Caco-2 (cell line): Measurements from ENCODE around the gene REEP3. TPM values are rescaled to one million over a fixed set of nuclear protein-coding genes. Genes with fewer than 3 reads are reported as not detected.

ENCODE experiments used
- BruUV-seq: library from RNA; stranded (reverse); fragments of 400-500 nt; replicated peaks from 2 replicates; lab custom pipeline; 2021; lab: Mats Ljungman, UMichigan
- CTCF ChIA-PET: fragments of 300-600 bp; sonication (Branson Sonifier 250); formaldehyde crosslinking; loops from one replicate; lab custom pipeline; 2022; ENCODE audit warnings: antibody characterized with exemption; lab: Charles Lee
- POLR2A ChIA-PET: fragments of 300-600 bp; sonication (Branson Sonifier 250); formaldehyde crosslinking; loops from one replicate; lab custom pipeline; 2022; ENCODE audit warnings: antibody characterized with exemption; lab: Charles Lee
- DNase-seq, 2 experiments: peaks; one replicate each; pipeline versions ENCODE4 v3.0.0 to v3.0.0-alpha.2; 2020 to 2022
- H3K27me3 ChIP-seq: replicated peaks from 2 replicates; pipeline ENCODE4 v1.6.0; 2011; ENCODE audit warnings: low read length; ENCODE audit not compliant: control insufficient read depth, insufficient read depth
- H3K36me3 ChIP-seq: 2 replicates; pipeline ENCODE4 v1.5.1; 2011; ENCODE audit warnings: low read length; ENCODE audit not compliant: control insufficient read depth, insufficient read depth
- H3K4me1 ChIP-seq: fragments of 250-450 bp; sonication (Bioruptor Pico); 2 replicates; pipeline ENCODE4 v1.5.1; 2020; ENCODE audit warnings: mild to moderate bottlenecking
- H3K4me3 ChIP-seq: 2 replicates; pipeline ENCODE4 v1.5.1; 2011; ENCODE audit warnings: low read depth, mild to moderate bottlenecking, control low read depth, low read length
- H3K9me3 ChIP-seq: fragments of 250-450 bp; sonication (Bioruptor Pico); 2 replicates; pipeline ENCODE4 v1.5.1; 2020; ENCODE audit warnings: mild to moderate bottlenecking, moderate library complexity
- H3K27ac Mint-ChIP-seq: one replicate; pipeline ENCODE4 v1.8.0; 2022; ENCODE audit warnings: mixed read lengths; ENCODE audit not compliant: unreplicated experiment
- H3K27me3 Mint-ChIP-seq: one replicate; pipeline ENCODE4 v1.8.0; 2022; ENCODE audit warnings: mixed read lengths; ENCODE audit not compliant: insufficient read depth, unreplicated experiment
- H3K36me3 Mint-ChIP-seq: one replicate; pipeline ENCODE4 v1.8.0; 2022; ENCODE audit warnings: mild to moderate bottlenecking, mixed read lengths; ENCODE audit not compliant: insufficient read depth, unreplicated experiment
- H3K4me1 Mint-ChIP-seq: one replicate; pipeline ENCODE4 v1.8.0; 2022; ENCODE audit warnings: low read depth, mixed read lengths; ENCODE audit not compliant: unreplicated experiment
- H3K4me3 Mint-ChIP-seq: one replicate; pipeline ENCODE4 v1.8.0; 2022; ENCODE audit warnings: mild to moderate bottlenecking, moderate library complexity, mixed read lengths; ENCODE audit not compliant: unreplicated experiment
- H3K9me3 Mint-ChIP-seq: one replicate; pipeline ENCODE4 v1.8.0; 2022; ENCODE audit warnings: mixed read lengths; ENCODE audit not compliant: unreplicated experiment
- intact Hi-C: fragments of 100-400 bp; cut with micrococcal nuclease; formaldehyde crosslinking; loops from one replicate; pipeline ENCODE4 v1.10.0; 2022; ENCODE audit not compliant: unreplicated experiment
- total RNA-seq: library from RNA; stranded (reverse); gene quantifications from 2 replicates; pipeline ENCODE4 v1.2.3, GENCODE V29; 2022
- TF ChIP-seq, protein P1 (sequence below), 2 experiments: fragments of 200-600 bp in 1 of 2; IDR thresholded peaks; 1 replicate in 1 of 2; 2 replicates in 1 of 2; pipeline versions ENCODE4 v1.5.1 to v1.8.0; 2011 to 2022; ENCODE audit warnings: antibody characterized with exemption in 1 of 2, control low read depth in 1 of 2, inconsistent platforms in 1 of 2, low read depth in 1 of 2, low read length in 1 of 2, mild to moderate bottlenecking in 1 of 2, moderate library complexity in 1 of 2; ENCODE audit not compliant: insufficient read depth in 1 of 2, severe bottlenecking in 1 of 2, unreplicated experiment in 1 of 2

The REEP3 gene
- total RNA-seq, 1 experiment from 2014 or later: 66.4 TPM

DNA sequence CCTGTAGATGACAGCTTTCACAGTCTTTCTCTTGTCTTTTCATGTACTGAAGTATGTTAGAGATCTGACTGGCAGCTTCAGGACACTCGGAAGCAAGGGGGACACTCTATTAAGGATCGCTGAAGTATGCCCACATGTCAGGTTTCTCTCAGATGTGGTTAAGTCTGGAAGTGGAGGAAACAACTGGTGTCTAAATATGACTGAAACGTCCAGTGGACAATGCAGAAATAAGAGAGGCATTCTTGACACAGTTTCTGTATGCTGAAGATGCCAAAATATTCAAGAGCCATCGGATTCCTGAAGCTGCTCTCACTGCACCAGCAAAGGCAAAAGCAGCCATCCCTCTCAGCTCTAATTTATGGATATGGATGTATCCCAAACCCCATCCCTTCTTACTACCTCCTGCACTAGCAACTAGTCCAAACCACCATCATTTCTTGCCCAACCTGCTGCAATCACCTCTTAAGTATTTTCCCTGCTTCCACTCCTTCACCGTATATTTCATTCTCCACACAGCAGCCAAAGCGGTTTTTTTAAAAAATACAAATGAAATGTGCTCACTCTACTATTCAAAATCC, 113.4 kb downstream of the REEP3 start:
- H3K36me3 Mint-ChIP-seq: peaks cover 12% of the 10 kb centered on the region
- H3K27ac Mint-ChIP-seq: peak overlapping the region; percentile 21
- H3K4me1 ChIP-seq: peaks cover 45% of the 10 kb centered on the region
- peaks cover 38% of the 10 kb centered on the region for H3K4me1 Mint-ChIP-seq
- H3K4me3 ChIP-seq: no peak overlapping the region
- H3K27me3 Mint-ChIP-seq: no peaks in the 10 kb centered on the region
- H3K4me3 Mint-ChIP-seq: no peak overlapping the region
- no peaks in the 10 kb centered on the region for H3K9me3 ChIP-seq
- TF ChIP-seq, protein P1, sequence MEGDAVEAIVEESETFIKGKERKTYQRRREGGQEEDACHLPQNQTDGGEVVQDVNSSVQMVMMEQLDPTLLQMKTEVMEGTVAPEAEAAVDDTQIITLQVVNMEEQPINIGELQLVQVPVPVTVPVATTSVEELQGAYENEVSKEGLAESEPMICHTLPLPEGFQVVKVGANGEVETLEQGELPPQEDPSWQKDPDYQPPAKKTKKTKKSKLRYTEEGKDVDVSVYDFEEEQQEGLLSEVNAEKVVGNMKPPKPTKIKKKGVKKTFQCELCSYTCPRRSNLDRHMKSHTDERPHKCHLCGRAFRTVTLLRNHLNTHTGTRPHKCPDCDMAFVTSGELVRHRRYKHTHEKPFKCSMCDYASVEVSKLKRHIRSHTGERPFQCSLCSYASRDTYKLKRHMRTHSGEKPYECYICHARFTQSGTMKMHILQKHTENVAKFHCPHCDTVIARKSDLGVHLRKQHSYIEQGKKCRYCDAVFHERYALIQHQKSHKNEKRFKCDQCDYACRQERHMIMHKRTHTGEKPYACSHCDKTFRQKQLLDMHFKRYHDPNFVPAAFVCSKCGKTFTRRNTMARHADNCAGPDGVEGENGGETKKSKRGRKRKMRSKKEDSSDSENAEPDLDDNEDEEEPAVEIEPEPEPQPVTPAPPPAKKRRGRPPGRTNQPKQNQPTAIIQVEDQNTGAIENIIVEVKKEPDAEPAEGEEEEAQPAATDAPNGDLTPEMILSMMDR (IDR thresholded peaks at IDR 0.05; ENCODE audit: insufficient read depth in 1 of 2, low read depth in 1 of 2, low read length in 1 of 2, severe bottlenecking in 1 of 2, unreplicated experiment in 1 of 2): no peak
- ChIA-PET POLR2A (no interaction called here), CTCF (interaction anchor here (0.7 to 1.6 kb wide), 6 partner anchors 83 to 477 kb away, joined by 3 to 14 read pairs (median 4); no protein-coding TSS in a partner anchor)
- no peaks in the 10 kb centered on the region for H3K36me3 ChIP-seq
- intact Hi-C loops: loop anchor here (5.0 kb wide), 2 partner anchors 183 to 287 kb away; no protein-coding TSS in a partner anchor
- no peak for DNase-seq
- BruUV-seq: no TSS peak
- H3K27me3 ChIP-seq: no peaks in the 10 kb centered on the region
- H3K9me3 Mint-ChIP-seq: no peaks in the 10 kb centered on the region

GRCh38 chr10:63636812-63637211, 115.6 kb downstream of the REEP3 start:
- no TSS peak for BruUV-seq
- TF ChIP-seq, protein P1 (IDR thresholded peaks at IDR 0.05; ENCODE audit: insufficient read depth in 1 of 2, low read depth in 1 of 2, low read length in 1 of 2, severe bottlenecking in 1 of 2, unreplicated experiment in 1 of 2): no peak
- H3K36me3 Mint-ChIP-seq: no peaks in the 10 kb centered on the region
- Histone ChIP-seq H3K27me3 (no peaks in the 10 kb centered on the region), H3K4me1 (peaks cover 35% of the 10 kb centered on the region), H3K36me3 (peaks cover 2% of the 10 kb centered on the region; the same call in 1 of the 2 replicates), H3K4me3 (no peak overlapping the region), H3K9me3 (no peaks in the 10 kb centered on the region)
- no peak for DNase-seq
- POLR2A ChIA-PET: no interaction called here
- H3K27me3 Mint-ChIP-seq: no peaks in the 10 kb centered on the region
- CTCF ChIA-PET: interaction anchor here (0.6 kb wide), 1 partner anchor 677 kb away, joined by 3 read pairs; no protein-coding TSS in a partner anchor
- intact Hi-C loops: no loop called here
- no peak overlapping the region for H3K27ac Mint-ChIP-seq
- no peaks in the 10 kb centered on the region for H3K9me3 Mint-ChIP-seq
- H3K4me1 Mint-ChIP-seq: peaks cover 33% of the 10 kb centered on the region
- H3K4me3 Mint-ChIP-seq: no peak overlapping the region

- no peaks in the 10 kb centered on the region for H3K9me3 Mint-ChIP-seq
- CTCF ChIA-PET: interaction anchor here (0.5 to 1.6 kb wide), 8 partner anchors 8 to 1521 kb away, joined by 3 to 22 read pairs (median 5); no protein-coding TSS in a partner anchor
- peak overlapping the region; percentile 17 for H3K27ac Mint-ChIP-seq
- Histone ChIP-seq H3K9me3 (no peaks in the 10 kb centered on the region), H3K4me1 (peaks cover 29% of the 10 kb centered on the region), H3K27me3 (no peaks in the 10 kb centered on the region), H3K36me3 (peaks cover 2% of the 10 kb centered on the region; the same call in 1 of the 2 replicates), H3K4me3 (peak overlapping the region; percentile 6; the same call in 1 of the 2 replicates)
- DNase-seq: peak; percentile 74 to 76
- POLR2A ChIA-PET: interaction anchor here (0.8 to 1.2 kb wide), 7 partner anchors 8 to 369 kb away, joined by 3 to 9 read pairs (median 4); no protein-coding TSS in a partner anchor
- TF ChIP-seq, protein P1 (IDR thresholded peaks at IDR 0.05; ENCODE audit: insufficient read depth in 1 of 2, low read depth in 1 of 2, low read length in 1 of 2, severe bottlenecking in 1 of 2, unreplicated experiment in 1 of 2): peak; percentile 13 to 51
- H3K36me3 Mint-ChIP-seq: no peaks in the 10 kb centered on the region
- BruUV-seq: no TSS peak
- H3K27me3 Mint-ChIP-seq: no peaks in the 10 kb centered on the region
- H3K4me3 Mint-ChIP-seq: peak overlapping the region; percentile 40
- intact Hi-C loops: loop anchor here (1.0 kb wide), 3 partner anchors 8 to 129 kb away; no protein-coding TSS in a partner anchor
- peaks cover 33% of the 10 kb centered on the region for H3K4me1 Mint-ChIP-seq
These were observed 116.7 kb downstream of the REEP3 start for GRCh38 chr10:63637901-63638327.
